ENCODE measurements around the gene PEX11B. TPM values are rescaled to one million over a fixed set of nuclear protein-coding genes. Genes with fewer than 3 reads are reported as not detected.

Gene PEX11B, protein sequence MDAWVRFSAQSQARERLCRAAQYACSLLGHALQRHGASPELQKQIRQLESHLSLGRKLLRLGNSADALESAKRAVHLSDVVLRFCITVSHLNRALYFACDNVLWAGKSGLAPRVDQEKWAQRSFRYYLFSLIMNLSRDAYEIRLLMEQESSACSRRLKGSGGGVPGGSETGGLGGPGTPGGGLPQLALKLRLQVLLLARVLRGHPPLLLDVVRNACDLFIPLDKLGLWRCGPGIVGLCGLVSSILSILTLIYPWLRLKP
- total RNA-seq (2021) (19.7 and 19.8 TPM in 2 replicates), Bru-seq, nascent RNA (percentile 60 among the genes with signal in this experiment), BruChase-seq, experiment 1, labeled RNA remaining after a 2-hour chase (percentile 73 among the genes with signal in this experiment), BruChase-seq, experiment 2, labeled RNA remaining after a 6-hour chase (percentile 73 among the genes with signal in this experiment)
- long read RNA-seq, transcript PEX11B-201 (4 exons, 1,740 nt), result major isoform, 50 of 59 reads
- long read RNA-seq, partial matches to known transcripts, result 0 of 59 reads
- long read RNA-seq, other reads (novel, unspliced or antisense), result 9 of 59 reads

DNA sequence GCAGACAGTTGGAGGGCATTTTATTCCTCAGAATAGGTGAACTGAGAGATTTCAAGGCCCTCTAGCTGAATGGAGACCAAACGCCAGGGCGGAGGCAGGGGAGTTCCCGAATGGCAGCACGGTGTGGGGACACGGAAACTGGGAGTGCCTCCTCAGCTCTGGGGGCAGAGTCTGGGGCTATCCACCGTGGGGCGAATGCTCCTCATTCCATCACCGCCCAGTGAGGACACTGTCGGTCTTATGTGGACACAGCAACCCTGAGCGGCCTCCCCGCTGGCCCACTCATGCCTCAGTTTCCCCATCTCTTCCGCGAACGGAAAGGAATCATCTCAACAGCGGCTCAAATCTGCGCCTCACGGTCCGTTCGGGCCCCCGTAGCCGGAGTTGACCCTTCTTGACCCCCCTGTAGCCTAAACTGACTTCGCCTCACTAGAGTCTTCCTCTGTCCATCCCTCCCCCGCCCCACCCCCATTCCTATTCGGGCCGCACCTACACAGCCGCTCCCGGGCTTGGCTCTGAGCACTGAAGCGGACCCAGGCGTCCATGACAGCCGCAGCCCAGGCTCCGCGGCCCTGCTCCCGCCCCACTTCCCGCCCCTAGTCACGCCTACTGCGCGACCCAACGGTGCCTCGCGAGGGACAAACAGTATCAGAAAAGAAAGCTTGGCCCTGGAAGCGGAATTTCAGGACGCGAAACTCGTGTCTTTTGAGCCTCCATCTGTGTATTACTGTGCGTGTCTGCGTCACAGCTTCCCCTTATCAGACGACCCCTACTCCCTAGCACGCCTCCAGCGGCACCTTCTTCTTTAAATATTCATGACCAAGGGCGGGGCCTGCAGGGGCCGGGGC is at the start of gene PEX11B:
TSS of gene PEX11B (minus strand) at position 574 of the 848 bp plus-strand sequence. CDS start at position 545, 29 bp downstream.
- Histone ChIP-seq H3K4me3 (peak within 1 kb of the TSS; percentile 80), H2AFZ (peak within 1 kb of the TSS; percentile 96), H3F3A (ENCODE audit: insufficient read depth, low read depth) (peaks cover 44% of the 10 kb centered on the region), H3K79me2 (ENCODE audit: low read depth) (peaks cover 10% of the 10 kb centered on the region), H3K4me1 (replicated peaks; ENCODE audit: insufficient read depth) (peaks cover 11% of the 10 kb centered on the region), H3K27ac (peak within 1 kb of the TSS; percentile 64), H3K36me3 (ENCODE audit: low read depth) (peaks cover 13% of the 10 kb centered on the region; the same call in 1 of the 2 replicates), H3K9me3 (ENCODE audit: insufficient read depth, low read depth) (no peaks in the 10 kb centered on the region), H4K20me1 (ENCODE audit: insufficient read depth) (no peaks in the 10 kb centered on the region; the same call in 1 of the 2 replicates), H3K9me2 (ENCODE audit: insufficient read depth) (no peaks in the 10 kb centered on the region), H3K27me3 (ENCODE audit: insufficient read depth, low read depth) (no peaks in the 10 kb centered on the region), H3K4me2 (peak within 1 kb of the TSS; percentile 98)
- CTCF ChIA-PET, result interaction anchor here (0.6 to 1.2 kb wide), 5 partner anchors 11 to 94 kb away, joined by 3 to 8 read pairs (median 4); partner anchors contain the start of gene PIAS3
- intact Hi-C loops (cut with micrococcal nuclease; ENCODE audit: unreplicated experiment), result loop anchor here (2.0 to 5.0 kb wide), 3 partner anchors 59 to 94 kb away; partner anchors contain the start of gene PIAS3
- DNase-seq, result peak; percentile 66 to 83
- TSS peak; percentile 0 for BruUV-seq (replicated peaks)
- TF ChIP-seq EZH2 (IDR thresholded peaks at IDR 0.05; ENCODE audit: low read depth), result no peak
- TF ChIP-seq, protein P1, sequence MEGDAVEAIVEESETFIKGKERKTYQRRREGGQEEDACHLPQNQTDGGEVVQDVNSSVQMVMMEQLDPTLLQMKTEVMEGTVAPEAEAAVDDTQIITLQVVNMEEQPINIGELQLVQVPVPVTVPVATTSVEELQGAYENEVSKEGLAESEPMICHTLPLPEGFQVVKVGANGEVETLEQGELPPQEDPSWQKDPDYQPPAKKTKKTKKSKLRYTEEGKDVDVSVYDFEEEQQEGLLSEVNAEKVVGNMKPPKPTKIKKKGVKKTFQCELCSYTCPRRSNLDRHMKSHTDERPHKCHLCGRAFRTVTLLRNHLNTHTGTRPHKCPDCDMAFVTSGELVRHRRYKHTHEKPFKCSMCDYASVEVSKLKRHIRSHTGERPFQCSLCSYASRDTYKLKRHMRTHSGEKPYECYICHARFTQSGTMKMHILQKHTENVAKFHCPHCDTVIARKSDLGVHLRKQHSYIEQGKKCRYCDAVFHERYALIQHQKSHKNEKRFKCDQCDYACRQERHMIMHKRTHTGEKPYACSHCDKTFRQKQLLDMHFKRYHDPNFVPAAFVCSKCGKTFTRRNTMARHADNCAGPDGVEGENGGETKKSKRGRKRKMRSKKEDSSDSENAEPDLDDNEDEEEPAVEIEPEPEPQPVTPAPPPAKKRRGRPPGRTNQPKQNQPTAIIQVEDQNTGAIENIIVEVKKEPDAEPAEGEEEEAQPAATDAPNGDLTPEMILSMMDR (conservative IDR thresholded peaks at IDR 0.05), result no peak
- POLR2A ChIA-PET (ENCODE audit: unreplicated experiment), result interaction anchor here (0.6 to 1.1 kb wide), 4 partner anchors 9 to 137 kb away, joined by 3 to 6 read pairs (median 5); partner anchors contain the start of genes LIX1L, PIAS3 and RBM8A

DNA sequence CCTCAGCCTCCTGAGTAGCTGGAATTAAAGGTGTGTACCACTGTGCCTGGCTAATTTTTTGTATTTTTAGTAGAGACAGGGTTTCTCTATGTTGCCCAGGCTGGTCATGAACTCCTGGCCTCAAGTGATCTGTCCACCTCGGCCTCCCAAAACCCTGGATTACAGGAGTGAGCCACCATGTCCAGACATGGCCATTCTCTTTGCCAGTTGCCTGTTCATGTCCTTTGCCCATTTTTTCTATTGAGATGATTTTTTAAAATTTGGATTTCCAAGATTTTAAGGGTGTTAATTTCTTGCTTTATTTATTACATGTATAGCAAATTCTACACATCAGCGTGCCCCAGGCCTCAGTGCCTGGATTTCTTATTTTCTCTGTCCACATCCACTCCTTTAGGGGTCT is 48.8 kb upstream of the PEX11B start:
- Histone ChIP-seq H3K36me3 (ENCODE audit: low read depth) (no peaks in the 10 kb centered on the region), H2AFZ (no peak overlapping the region), H3K27me3 (ENCODE audit: insufficient read depth, low read depth) (no peaks in the 10 kb centered on the region), H3K4me2 (no peak overlapping the region), H3K4me1 (replicated peaks; ENCODE audit: insufficient read depth) (peaks cover 22% of the 10 kb centered on the region), H3K9me3 (ENCODE audit: insufficient read depth, low read depth) (no peaks in the 10 kb centered on the region), H3K27ac (no peak overlapping the region), H3K4me3 (no peak overlapping the region), H3K79me2 (ENCODE audit: low read depth) (no peaks in the 10 kb centered on the region), H4K20me1 (ENCODE audit: insufficient read depth) (no peaks in the 10 kb centered on the region), H3K9me2 (ENCODE audit: insufficient read depth) (no peaks in the 10 kb centered on the region), H3F3A (ENCODE audit: insufficient read depth, low read depth) (peaks cover 17% of the 10 kb centered on the region)
- no TSS peak for BruUV-seq (replicated peaks)
- ChIA-PET POLR2A (ENCODE audit: unreplicated experiment) (interaction anchor here (0.6 kb wide), 1 partner anchor 235 kb away, joined by 14 read pairs; no protein-coding TSS in a partner anchor), CTCF (interaction anchor here (0.6 kb wide), 1 partner anchor 114 kb away, joined by 4 read pairs; no protein-coding TSS in a partner anchor)
- intact Hi-C loops (cut with micrococcal nuclease; ENCODE audit: unreplicated experiment), result no loop called here
- no peak for TF ChIP-seq EZH2 (IDR thresholded peaks at IDR 0.05; ENCODE audit: low read depth)
- TF ChIP-seq, protein P1 (conservative IDR thresholded peaks at IDR 0.05), result no peak
- no peak for DNase-seq

Measured in PC-9 (cell line).